GM11168 (cell line): ENCODE results near the gene DHX29.

Experiments
- in situ Hi-C: fragments of 300-500 bp; cut with MboI; formaldehyde crosslinking; loops from one replicate; pipeline ENCODE4 v1.12.0; 2022; ENCODE audit warnings: low sequenced_read_pairs; ENCODE audit not compliant: unreplicated experiment

DHX29 gene

DNA sequence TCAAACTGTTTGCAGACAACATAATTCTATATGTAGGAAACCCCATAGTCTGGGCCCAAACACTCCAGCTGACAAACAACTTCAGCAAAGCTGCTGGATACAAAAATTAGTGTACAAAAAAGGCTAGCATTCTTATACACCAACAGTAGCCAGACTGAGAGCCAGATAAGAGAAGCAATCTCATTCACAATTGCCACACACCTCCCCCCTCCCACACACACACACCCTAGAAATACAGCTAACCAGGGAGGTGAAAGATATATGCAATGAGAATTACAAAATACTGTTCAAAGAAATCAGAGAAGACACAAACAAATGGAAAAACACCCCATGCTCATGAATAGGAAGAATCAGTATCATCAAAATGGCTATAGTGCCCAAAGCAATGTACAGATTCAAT lies 9.3 kb upstream of the DHX29 start:
- in situ Hi-C loops, result no loop called here

DNA sequence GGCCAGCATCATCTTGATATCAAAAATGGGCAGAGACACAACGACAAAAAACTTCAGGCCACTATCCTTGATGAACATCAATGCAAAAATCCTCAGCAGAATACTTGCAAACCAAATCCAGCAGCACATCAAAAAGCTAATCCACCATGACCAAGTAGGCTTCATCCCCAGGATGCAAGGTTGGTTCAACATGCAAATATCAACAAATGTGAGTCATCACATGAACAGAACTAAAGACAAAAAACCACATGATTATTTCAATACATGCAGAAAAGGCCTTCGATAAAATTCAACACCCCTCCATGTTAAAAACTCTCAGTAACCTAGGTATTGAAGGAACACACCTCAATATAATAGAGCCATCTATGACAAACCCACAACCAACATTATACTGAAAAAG lies 8.8 kb upstream of the DHX29 start:
- in situ Hi-C loops, result no loop called here

DNA sequence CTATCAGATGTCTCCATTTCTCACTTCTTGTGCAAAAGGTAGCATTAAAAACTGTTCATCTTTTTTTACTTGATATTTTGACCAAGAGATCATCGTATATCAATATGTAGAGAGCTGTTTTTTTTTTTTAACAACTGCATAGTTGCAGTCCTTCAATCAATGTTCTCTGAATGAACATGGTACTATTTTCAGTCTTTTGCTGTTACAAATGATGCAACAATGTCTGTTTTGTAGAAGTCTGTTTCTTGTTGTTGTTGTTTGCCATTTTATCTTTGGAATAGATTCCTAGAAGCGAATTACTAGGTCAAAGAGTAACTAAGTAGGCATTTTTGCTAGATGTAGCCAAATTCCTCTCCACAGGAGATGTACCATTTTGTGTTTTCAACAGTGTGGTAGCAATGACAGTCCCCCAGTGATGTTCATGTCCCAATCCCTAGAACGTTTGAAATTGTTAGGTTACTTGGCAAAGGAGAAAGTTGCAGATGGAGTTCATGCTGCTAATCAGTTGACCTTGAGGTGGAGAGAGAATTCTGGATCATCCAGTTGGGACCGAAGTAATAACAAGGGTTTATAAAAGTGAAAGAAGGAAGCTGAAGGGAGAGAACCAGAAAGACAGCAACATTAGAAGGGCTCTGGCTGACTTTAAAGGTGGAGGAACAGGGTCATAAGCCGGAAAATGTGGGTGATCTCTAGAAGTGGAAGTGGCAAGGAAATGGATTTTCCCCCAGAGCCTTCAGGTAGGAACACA lies 6.5 kb upstream of the DHX29 start:
- in situ Hi-C loops, result no loop called here

DNA sequence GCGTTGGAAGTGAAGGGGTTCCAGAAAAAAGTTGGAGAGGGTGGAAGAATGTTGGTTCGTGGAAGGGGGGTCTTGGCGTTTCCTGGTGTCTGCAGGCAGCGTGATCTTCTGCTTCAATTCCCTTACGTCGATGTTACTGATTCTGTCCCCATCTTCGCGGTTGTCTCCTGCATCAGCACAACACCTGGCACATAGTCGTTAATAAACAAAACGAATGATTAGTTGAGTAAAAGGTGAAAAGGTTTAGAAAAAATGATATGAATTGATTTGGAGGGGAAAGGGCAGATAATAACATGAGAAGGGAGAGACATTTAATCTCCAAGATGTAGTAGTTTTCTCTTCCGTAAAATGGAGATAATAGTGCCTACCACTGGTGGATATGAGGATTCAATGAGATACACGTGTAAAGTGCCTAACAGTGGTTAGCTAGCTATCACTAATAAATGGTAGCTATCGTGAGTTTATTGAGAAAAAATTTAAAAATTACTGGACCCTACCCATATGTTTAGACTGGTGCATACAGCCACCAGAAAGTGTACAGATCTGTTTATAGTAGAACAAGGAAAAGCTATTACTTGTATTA lies 851 bp upstream of the DHX29 start:
- in situ Hi-C loops, result no loop called here

DNA sequence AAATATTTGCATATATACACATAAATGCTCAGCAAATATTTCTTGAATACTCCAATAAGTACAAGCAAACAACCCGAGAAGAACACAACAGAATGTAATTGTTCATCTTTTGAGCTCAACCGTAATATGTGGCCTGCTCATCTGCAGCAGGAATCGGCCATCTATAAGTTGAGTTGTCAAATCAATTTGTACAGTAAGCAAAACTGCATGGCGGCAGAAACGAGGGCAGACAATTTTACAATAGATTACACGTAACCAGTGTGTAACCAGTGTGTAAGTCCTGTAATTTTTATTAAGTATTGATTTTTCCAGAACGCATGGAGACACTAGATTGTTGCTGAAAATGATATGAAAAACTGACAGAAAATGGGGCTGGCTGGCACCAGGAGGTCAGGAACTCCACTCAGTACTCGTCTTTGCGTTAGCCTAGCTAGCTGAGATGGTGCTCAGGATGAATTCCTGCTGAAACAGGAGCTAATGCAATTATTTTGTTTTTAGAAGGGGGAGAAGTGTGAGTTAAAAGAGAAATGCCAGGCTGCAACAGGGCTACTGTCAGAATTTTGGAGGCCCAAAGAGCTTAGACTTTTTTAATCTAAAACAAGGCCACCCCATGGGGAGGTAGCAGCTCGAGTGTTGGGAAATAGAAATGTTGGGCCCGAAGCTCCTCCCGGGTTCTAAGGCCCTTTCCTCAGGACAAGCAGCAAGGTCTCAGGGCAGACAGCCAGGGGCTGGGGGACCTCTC lies 682 bp downstream of the DHX29 start:
- in situ Hi-C loops, result no loop called here

DNA sequence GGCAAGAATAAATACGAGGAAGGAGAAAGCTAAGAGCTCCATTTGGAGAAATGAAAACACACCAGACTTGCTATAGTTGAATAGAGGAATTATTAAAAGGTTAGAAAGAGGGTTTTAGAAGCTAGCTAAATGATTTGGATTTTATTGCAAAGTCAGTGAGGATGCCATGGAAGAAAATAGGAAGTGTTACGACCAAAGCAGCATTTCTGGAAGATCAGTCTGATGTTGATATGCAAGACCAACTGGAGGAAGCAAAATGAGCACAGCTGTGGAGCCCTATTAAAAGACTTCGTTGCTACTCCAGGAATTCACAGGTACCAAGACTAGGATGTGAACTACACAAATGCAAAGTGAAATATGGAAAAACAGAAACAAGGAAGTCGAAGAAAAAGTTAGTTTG lies 2.1 kb downstream of the DHX29 start:
- in situ Hi-C loops, result no loop called here

DNA sequence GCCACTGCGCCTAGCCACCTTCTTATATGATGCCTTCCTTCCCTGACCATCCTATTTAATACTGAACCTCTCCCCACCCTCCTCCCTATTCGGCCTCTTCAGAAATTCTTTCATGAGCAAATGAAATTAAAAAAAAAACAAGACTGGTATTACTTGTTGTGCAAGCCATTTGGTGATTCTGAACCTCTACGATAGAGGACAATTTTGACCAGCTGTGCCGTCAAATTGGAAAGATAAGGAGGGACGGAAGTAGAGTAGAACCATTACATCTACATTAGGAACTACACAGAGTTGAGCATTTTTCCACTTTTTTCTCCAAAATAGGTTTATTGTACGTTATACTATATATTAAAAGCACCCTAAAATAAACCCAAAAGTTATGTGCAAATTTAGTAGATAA lies 2.9 kb downstream of the DHX29 start:
- in situ Hi-C loops, result no loop called here

DNA sequence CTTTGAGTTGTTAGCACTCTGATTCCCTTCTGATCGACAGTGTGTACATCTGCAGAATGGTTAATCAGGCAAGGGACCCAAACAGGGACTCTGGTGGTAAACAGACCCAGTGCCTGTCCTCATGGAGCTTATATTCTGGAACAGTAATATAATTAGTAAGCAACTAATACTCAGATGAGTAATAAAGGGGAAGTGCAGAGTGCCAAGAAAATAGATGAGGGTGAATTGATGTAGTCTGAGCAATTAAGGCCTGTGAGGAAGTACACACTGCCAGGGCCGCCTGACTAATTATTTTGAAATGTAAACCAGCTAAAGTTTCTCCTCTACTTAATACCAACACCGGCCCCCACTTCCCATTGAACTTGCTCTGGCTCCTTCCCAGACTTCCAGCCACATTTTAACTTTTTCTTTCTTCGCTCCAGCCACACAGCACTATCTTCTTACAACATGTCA lies 4.2 kb downstream of the DHX29 start:
- in situ Hi-C loops, result no loop called here

DNA sequence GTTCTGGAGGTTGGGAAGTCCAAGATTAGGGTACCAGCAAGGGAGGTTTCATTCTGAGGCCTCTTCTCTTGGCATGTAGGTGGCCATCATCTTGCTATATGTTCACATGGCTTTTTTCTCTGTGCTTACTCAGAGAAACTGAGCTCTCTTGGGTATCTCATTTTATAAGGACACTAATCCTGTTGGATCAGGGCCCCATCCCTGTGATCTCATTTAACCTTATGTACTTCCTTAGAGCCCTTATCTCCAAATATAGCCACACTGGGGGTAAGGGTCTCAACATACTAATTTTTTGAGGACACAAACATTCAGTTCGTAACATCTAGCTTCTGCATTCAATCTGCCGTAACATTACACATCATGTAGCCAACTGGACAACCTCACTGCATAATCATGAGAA lies 6.6 kb downstream of the DHX29 start:
- in situ Hi-C loops, result no loop called here

DNA sequence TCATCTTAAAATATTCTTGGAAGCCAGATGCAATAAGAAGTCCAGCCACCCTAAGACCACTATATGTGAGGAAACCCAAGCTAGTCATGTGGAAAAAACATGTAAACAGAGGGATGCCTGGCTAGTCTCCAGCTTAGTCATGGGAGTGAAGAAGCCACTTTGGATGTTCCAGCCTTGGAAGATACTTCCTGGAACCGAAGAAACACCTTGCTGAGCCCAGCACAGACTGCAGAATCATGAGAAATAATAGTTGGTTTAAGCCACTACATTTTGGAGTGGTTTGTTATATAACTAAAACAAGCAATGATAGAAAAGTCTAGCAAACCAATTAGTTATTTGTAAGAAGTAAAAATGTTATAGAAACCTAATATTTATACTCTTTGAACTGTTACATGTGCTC lies 12.6 kb downstream of the DHX29 start:
- in situ Hi-C loops, result no loop called here

DNA sequence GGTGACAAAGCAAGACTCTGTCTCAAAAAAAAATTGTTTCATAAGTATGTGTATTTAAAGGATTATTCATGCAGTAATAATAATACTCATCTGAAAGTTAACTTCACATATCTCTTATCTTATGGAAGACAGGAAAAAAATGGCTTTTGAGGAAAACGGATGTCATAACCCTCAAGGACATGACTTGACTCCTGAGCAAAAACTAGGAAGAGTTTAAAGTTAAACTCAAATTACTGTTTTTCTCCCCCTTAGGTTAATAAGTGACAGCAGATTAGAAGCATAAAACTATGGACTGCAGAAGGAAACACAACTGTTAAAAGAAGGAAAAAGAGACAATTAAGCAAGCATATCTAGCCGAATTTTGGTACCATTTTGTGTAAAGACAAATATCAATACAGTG lies 16.5 kb downstream of the DHX29 start:
- in situ Hi-C loops, result no loop called here

DNA sequence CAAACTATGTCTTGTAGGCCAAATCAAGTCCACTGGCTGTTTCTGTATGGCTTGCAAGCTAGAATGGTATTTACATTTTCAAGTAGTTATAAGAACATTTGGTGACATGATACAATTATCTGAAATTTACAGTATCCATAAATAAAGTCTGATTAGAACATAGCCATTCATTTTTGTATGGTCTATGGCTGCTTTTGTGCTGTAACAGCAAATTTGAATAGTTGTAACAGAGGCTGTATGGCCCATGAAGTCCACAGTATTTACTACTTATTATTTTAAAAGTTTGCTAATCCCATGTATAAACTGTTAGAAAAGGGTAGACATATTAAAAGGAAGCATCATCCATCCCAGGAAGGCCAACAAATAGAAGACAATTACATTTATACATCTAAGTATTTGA lies 17.7 kb downstream of the DHX29 start:
- in situ Hi-C loops, result no loop called here

DNA sequence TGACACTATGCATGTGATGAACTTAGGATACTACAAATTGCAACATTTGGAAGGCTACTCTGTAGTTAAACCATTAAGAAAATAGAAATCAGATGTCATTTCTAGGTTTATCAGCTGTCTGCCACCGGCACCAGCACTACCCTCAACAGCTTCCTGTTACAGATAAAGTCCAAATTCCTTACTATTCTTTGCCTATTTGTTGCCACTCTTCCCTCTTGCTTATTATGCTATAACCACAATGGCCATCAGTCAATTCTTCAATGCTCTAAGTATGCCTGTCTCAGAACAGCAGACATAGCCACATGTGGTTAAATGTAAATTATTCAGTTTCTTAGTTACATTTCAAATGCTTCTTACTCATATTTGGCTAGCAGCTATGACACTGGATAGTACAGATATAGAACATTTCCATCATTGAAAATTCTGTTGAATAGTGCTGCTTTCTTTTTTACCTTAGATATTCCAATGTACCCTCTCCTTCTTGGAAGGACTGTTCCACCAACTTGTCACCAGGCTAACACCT lies 21.0 kb downstream of the DHX29 start:
- in situ Hi-C loops, result no loop called here

DNA sequence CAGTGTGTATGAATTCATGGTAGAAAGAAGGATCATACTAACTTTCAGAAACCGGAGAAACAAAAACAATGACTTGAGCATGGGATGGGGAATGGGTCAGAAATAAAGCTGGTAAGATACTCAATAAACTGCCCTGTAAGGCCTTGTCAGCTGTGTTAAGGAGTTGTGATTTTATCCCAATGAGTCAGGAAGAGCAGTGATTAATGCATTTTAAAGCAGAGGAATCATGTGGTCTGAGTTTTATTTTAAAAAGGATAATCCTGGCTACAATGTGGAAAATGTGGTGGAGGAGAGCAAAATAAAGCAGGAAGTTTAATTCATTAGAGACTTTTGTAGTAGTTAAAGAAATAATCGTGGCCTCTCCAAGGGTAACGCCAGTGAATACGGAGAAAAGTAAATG lies 28.7 kb downstream of the DHX29 start:
- in situ Hi-C loops, result no loop called here

DNA sequence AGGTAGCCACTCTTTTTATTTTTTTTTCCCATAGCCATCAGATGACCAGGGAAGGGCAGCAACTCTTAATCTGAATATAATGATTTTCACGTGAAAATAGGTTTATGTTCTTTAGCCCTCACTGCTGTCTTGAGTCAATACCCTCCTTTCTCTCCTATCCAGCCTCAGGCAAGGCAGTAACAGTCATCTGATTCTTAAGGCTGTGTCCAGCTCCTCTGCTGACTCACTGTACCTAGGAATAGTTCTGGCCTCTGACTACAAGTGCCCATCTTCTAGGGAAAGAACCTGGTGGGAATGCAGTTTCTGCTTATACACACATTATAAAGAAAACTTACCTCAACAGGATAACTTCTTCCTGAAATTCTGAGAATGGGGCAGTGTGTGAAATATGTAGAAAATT lies 30.7 kb downstream of the DHX29 start:
- in situ Hi-C loops, result no loop called here

DNA sequence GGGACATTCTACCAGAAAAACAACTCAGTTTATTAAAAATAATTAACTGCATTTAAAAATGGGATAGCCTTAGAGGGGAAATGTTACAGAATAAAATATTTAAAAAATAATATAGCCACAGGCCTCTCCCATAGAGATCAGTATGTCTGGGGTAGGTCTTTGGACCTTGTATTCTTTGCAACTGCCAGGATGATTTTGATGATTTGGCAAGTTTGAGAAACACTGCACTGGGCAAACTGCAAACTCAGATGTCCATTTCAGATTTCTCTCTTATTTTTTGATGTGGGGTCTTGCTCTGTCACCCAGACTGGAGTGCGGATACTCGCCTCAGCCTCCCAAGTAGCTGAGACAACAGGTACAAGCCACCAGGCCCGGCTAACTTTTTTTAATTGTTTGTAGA lies 49.2 kb downstream of the DHX29 start:
- in situ Hi-C loops, result no loop called here

DNA sequence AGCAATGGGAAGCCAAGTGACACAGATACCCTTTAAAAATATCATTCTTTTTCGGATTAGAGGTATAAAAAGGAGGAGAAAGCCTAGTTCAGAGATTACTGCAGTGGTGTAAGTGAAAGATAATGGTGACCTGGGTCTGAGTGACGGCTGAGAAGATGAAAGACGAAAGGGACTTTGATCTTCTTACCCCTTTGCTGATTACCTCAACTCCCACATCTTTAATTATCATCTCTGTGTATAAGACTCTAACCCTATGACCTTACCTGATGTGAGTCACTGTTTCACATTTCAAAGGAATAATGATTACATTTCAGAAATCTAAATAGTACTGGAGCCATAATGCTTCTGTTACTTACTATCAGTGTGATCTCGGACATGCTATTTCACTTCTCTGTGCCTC lies 52.7 kb downstream of the DHX29 start:
- in situ Hi-C loops, result no loop called here

DNA sequence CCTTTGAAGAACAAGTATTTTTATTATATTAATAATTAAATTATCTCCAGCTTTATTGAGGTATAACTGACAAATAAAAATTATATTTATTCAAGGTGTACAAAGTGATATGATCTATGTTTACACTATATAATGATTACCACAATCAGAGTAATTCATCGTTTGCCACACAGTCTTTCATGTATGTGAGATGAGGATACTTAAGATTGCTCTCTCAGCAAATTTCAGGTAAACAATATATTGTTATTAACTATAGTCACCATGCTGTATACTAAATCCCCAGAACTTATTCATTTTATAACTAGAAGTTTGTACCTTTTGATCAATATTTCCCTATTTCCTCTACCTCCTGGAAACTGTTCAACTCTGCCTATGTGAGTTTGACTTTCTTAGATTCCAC lies 57.4 kb downstream of the DHX29 start:
- in situ Hi-C loops, result no loop called here

DNA sequence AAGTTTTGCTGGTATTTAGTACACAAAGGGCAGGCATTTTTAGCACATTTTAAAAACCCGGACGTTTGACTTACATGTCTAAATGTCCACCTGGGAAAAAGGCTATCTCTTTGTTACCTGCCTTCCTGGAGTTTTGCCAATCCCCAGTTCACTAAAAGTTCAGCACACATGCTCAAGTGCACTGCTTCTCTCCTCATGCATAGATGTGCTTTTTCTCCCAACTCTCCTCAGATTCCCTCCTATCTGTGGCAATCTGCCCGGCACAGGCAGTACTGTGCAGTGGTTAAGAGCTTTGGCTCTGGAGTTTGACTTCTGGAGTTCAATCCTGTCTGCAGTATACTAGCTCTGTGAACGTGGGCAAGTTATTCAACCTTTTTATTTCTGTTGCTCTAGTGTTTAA lies 65.7 kb downstream of the DHX29 start:
- in situ Hi-C loops, result no loop called here

DNA sequence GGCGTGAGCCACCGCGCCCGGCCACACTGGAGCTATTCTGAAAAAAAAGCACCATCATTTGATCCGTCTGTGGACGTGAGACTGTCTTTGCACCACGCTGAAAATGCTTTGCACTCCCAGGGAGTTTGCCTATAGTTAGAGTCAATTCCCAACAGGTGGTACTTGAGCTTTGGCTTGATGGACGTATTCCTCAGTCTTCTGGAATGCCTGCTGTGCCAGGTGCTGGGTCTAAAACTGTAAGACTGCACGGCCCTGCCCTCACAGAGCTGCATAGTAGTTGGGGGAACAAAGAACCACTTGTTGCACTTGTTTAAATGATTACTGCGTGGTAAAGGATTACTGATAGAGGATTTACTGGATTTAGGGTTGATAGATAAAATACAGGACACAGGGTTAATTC lies 70.7 kb downstream of the DHX29 start:
- in situ Hi-C loops, result no loop called here

DNA sequence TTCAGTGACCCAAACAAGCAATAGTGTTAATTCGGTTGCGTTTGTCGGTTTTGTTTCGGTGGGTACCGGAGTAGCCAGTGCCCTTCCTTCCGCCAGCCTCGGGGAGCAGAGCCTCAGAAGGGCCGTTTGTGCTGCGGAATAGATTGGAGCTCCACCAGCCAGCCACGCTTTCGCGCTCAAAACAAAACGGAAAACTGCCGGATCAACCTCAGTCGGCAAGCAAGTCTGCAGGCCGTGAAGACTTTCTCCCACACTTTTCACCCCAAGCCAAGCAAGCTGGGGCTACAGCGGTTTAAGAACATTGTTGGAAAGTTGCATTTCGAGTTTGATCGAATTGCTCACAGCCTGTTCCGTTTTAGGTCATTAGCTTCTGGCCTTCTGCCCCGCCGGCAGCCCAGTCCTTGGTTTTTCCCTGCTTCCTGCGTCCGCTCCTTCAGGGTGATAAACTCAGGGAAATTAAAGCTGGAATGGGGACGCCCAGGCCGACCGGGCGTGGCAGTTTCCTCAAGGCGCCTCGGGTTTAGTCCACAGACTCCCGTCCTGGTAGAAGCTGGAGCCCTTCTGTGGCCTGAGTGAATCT lies 73.3 kb downstream of the DHX29 start:
- in situ Hi-C loops, result no loop called here
